Left forelimb (tissue), 1 donor: Measurements from ENCODE around the gene UBC.
"Not testable (repeated sequence)": the region's sequence is repeated elsewhere in the genome, so short reads cannot be mapped to it uniquely, and the experiment has no call there.

ENCODE experiments used
- DNase-seq: peaks from one replicate; pipeline ENCODE4 v3.0.0-alpha.2; 2018; ENCODE audit warnings: low spot score

The UBC gene

GRCh38 chr12:124930586-124930985 is 16.1 kb upstream of the UBC start:
- no peak for DNase-seq

- DNase-seq = no peak
These were observed 15.4 kb upstream of the UBC start for GRCh38 chr12:124929649-124930419.

- DNase-seq = no peak
These were observed 14.6 kb upstream of the UBC start for GRCh38 chr12:124928912-124929530.

GRCh38 chr12:124928095-124928911 is 13.9 kb upstream of the UBC start:
- DNase-seq = no peak

- DNase-seq = peak; percentile 97
These were observed 13.0 kb upstream of the UBC start for GRCh38 chr12:124927201-124928094.

- DNase-seq = not testable (repeated sequence)
These were observed 11.3 kb upstream of the UBC start for GRCh38 chr12:124925782-124926181.

- DNase-seq = no peak
These were observed 10.7 kb upstream of the UBC start for GRCh38 chr12:124925117-124925516.

GRCh38 chr12:124923905-124924734 is 9.7 kb upstream of the UBC start:
- no peak for DNase-seq

- no peak for DNase-seq
These were observed 7.0 kb upstream of the UBC start for GRCh38 chr12:124921200-124922031.

GRCh38 chr12:124920353-124920935 is 6.0 kb upstream of the UBC start:
- no peak for DNase-seq

- no peak for DNase-seq
These were observed 5.3 kb upstream of the UBC start for GRCh38 chr12:124919521-124920352.

GRCh38 chr12:124918622-124918988 is 4.2 kb upstream of the UBC start:
- DNase-seq = not testable (repeated sequence)

- no peak for DNase-seq
These were observed 3.6 kb upstream of the UBC start for GRCh38 chr12:124917841-124918621.

GRCh38 chr12:124917135-124917840 is 2.8 kb upstream of the UBC start:
- peak; percentile 98 for DNase-seq

GRCh38 chr12:124916374-124917134 is 2.1 kb upstream of the UBC start:
- no peak for DNase-seq
